GM19328 (cell line): ENCODE data around the gene TSPO2.
"Not testable (repeated sequence)": the region's sequence is repeated elsewhere in the genome, so short reads cannot be mapped to it uniquely, and the experiment has no call there.

ENCODE experiments used
- ATAC-seq: cut with Tn5 transposase; IDR thresholded peaks from one replicate; pipeline ENCODE4 v1.9.1; 2021; ENCODE audit warnings: mild to moderate bottlenecking, moderate library complexity; ENCODE audit not compliant: unreplicated experiment

TSPO2 gene

GRCh38 chr6:41042226-41043055 lies at the start of gene TSPO2:
TSS of gene TSPO2 (plus strand) at chr6:41042467. CDS start at chr6:41042986, 519 bp downstream.
- ATAC-seq, result no peak

GRCh38 chr6:40992746-40993145 lies 49.5 kb upstream of the TSPO2 start:
- no peak for ATAC-seq

GRCh38 chr6:40996591-40997233 lies 45.6 kb upstream of the TSPO2 start:
- no peak for ATAC-seq

- ATAC-seq, result no peak
Observed at GRCh38 chr6:40997234-40997957, 44.9 kb upstream of the TSPO2 start.

GRCh38 chr6:40998661-40999060 lies 43.6 kb upstream of the TSPO2 start:
- no peak for ATAC-seq

- ATAC-seq, result no peak
Observed at GRCh38 chr6:40999569-40999968, 42.7 kb upstream of the TSPO2 start.

GRCh38 chr6:41000248-41000647 lies 42.0 kb upstream of the TSPO2 start:
- ATAC-seq, result no peak

GRCh38 chr6:41002168-41002567 lies 40.1 kb upstream of the TSPO2 start:
- no peak for ATAC-seq

GRCh38 chr6:41006217-41006616 lies 36.0 kb upstream of the TSPO2 start:
- not testable (repeated sequence) for ATAC-seq

- not testable (repeated sequence) for ATAC-seq
Observed at GRCh38 chr6:41006980-41007379, 35.3 kb upstream of the TSPO2 start.

- no peak for ATAC-seq
Observed at GRCh38 chr6:41008011-41008410, 34.3 kb upstream of the TSPO2 start.

GRCh38 chr6:41009669-41010068 lies 32.6 kb upstream of the TSPO2 start:
- no peak for ATAC-seq

- ATAC-seq, result no peak
Observed at GRCh38 chr6:41011673-41012072, 30.6 kb upstream of the TSPO2 start.

- no peak for ATAC-seq
Observed at GRCh38 chr6:41013466-41014153, 28.7 kb upstream of the TSPO2 start.

GRCh38 chr6:41014780-41015179 lies 27.5 kb upstream of the TSPO2 start:
- no peak for ATAC-seq

- ATAC-seq, result not testable (repeated sequence)
Observed at GRCh38 chr6:41015860-41016259, 26.4 kb upstream of the TSPO2 start.

- ATAC-seq, result no peak
Observed at GRCh38 chr6:41017663-41018062, 24.6 kb upstream of the TSPO2 start.

- ATAC-seq, result no peak
Observed at GRCh38 chr6:41021832-41022231, 20.4 kb upstream of the TSPO2 start.

GRCh38 chr6:41022294-41022693 lies 20.0 kb upstream of the TSPO2 start:
- ATAC-seq, result no peak

- no peak for ATAC-seq
Observed at GRCh38 chr6:41023114-41023513, 19.2 kb upstream of the TSPO2 start.

- ATAC-seq, result no peak
Observed at GRCh38 chr6:41025966-41026530, 16.2 kb upstream of the TSPO2 start.
